Measurements from ENCODE around the gene BTBD2. TPM values are rescaled to one million over a fixed set of nuclear protein-coding genes. Genes with fewer than 3 reads are reported as not detected.

Gene BTBD2
- polyA plus RNA-seq, 1 donor from 2014 or later = 46.1 TPM

DNA sequence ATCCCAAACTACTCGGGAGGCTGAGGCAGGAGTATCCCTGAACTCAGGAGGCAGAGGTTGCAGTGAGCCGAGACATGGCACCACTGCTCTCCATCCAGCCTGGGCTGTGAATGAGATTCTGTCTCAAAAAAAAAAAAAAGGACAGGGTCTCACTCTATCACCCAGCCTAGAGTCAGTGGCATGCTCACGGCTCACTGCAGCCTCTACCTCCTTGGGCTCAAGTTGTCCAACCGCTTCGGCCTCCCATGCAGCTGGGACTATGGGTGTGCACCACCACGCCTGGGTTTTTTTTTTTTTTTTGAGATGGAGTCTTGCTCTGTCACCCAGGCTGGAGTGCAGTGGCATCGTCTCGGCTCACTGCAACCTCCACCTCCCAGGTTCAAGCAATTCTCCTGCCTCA is 20.9 kb upstream of the BTBD2 start:
- no peaks in the 10 kb centered on the region for H3K9me2 ChIP-seq (ENCODE audit: insufficient read depth, low read length)
- no peak overlapping the region for H3K4me3 ChIP-seq (ENCODE audit: low read length)
- H4K20me1 ChIP-seq (ENCODE audit: insufficient read depth) = no peaks in the 10 kb centered on the region
- TF ChIP-seq RAD21 (conservative IDR thresholded peaks at IDR 0.05) (no peak), TAF1 (IDR thresholded peaks at IDR 0.05; ENCODE audit: low read depth) (no peak), MXI1 (conservative IDR thresholded peaks at IDR 0.05; ENCODE audit: poor library complexity, severe bottlenecking) (no peak)
- TF ChIP-seq, protein P1, sequence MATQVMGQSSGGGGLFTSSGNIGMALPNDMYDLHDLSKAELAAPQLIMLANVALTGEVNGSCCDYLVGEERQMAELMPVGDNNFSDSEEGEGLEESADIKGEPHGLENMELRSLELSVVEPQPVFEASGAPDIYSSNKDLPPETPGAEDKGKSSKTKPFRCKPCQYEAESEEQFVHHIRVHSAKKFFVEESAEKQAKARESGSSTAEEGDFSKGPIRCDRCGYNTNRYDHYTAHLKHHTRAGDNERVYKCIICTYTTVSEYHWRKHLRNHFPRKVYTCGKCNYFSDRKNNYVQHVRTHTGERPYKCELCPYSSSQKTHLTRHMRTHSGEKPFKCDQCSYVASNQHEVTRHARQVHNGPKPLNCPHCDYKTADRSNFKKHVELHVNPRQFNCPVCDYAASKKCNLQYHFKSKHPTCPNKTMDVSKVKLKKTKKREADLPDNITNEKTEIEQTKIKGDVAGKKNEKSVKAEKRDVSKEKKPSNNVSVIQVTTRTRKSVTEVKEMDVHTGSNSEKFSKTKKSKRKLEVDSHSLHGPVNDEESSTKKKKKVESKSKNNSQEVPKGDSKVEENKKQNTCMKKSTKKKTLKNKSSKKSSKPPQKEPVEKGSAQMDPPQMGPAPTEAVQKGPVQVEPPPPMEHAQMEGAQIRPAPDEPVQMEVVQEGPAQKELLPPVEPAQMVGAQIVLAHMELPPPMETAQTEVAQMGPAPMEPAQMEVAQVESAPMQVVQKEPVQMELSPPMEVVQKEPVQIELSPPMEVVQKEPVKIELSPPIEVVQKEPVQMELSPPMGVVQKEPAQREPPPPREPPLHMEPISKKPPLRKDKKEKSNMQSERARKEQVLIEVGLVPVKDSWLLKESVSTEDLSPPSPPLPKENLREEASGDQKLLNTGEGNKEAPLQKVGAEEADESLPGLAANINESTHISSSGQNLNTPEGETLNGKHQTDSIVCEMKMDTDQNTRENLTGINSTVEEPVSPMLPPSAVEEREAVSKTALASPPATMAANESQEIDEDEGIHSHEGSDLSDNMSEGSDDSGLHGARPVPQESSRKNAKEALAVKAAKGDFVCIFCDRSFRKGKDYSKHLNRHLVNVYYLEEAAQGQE (IDR thresholded peaks at IDR 0.05; ENCODE audit: borderline replicate concordance) = no peak
- TF ChIP-seq, protein P2, sequence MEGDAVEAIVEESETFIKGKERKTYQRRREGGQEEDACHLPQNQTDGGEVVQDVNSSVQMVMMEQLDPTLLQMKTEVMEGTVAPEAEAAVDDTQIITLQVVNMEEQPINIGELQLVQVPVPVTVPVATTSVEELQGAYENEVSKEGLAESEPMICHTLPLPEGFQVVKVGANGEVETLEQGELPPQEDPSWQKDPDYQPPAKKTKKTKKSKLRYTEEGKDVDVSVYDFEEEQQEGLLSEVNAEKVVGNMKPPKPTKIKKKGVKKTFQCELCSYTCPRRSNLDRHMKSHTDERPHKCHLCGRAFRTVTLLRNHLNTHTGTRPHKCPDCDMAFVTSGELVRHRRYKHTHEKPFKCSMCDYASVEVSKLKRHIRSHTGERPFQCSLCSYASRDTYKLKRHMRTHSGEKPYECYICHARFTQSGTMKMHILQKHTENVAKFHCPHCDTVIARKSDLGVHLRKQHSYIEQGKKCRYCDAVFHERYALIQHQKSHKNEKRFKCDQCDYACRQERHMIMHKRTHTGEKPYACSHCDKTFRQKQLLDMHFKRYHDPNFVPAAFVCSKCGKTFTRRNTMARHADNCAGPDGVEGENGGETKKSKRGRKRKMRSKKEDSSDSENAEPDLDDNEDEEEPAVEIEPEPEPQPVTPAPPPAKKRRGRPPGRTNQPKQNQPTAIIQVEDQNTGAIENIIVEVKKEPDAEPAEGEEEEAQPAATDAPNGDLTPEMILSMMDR (IDR thresholded peaks at IDR 0.05; ENCODE audit: poor library complexity, severe bottlenecking) = no peak
- no peaks in the 10 kb centered on the region for H3K9me3 ChIP-seq (ENCODE audit: low read length)
- no peak overlapping the region for H3K9ac ChIP-seq (ENCODE audit: low read length)
- no peaks in the 10 kb centered on the region for H3K27me3 ChIP-seq (ENCODE audit: insufficient read depth, low read depth, low read length)
- H3K4me2 ChIP-seq (ENCODE audit: low read length) = no peak overlapping the region
- no peaks in the 10 kb centered on the region for H3K79me2 ChIP-seq (replicated peaks; ENCODE audit: insufficient read depth, low read length)
- no peak overlapping the region for H2AFZ ChIP-seq (ENCODE audit: low read depth, low read length)
- no peak overlapping the region for H3K27ac ChIP-seq (ENCODE audit: low read length)
- no peaks in the 10 kb centered on the region for H3K36me3 ChIP-seq (ENCODE audit: insufficient read depth, low read length)
- no peaks in the 10 kb centered on the region for H3F3A ChIP-seq (ENCODE audit: insufficient read depth, low read length, poor library complexity, severe bottlenecking)

DNA sequence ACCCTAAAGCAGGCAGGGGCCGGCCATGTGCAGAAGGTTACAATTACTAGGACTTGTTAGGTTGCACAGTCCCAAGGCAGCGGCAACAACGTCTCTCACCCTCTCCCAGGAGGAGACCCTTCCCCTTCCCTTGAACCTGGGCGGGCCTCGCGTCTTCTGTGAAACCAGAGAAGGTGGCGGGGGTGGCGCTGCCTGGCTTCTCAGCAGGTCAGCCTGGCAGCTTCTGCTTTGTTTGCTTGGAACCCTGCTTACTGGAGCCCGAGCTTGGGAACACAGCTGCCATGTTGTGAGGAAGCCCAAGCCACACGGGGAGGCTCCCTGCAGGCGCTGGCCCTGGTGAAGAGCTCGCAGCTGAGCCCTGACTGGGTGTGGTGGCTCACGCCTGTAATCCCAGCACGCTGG is 20.1 kb upstream of the BTBD2 start:
- no peak overlapping the region for H3K4me3 ChIP-seq (ENCODE audit: low read length)
- no peak overlapping the region for H3K4me2 ChIP-seq (ENCODE audit: low read length)
- no peak overlapping the region for H3K27ac ChIP-seq (ENCODE audit: low read length)
- H3K9me3 ChIP-seq (ENCODE audit: low read length) = no peaks in the 10 kb centered on the region
- H2AFZ ChIP-seq (ENCODE audit: low read depth, low read length) = no peak overlapping the region
- no peaks in the 10 kb centered on the region for H3K36me3 ChIP-seq (ENCODE audit: insufficient read depth, low read length)
- no peak for TF ChIP-seq TAF1 (IDR thresholded peaks at IDR 0.05; ENCODE audit: low read depth)
- no peak for TF ChIP-seq SMC3 (conservative IDR thresholded peaks at IDR 0.05; ENCODE audit: poor library complexity)
- no peak for TF ChIP-seq MXI1 (conservative IDR thresholded peaks at IDR 0.05; ENCODE audit: poor library complexity, severe bottlenecking)
- no peak for TF ChIP-seq POLR2AphosphoS5 (IDR thresholded peaks at IDR 0.05)
- no peak for TF ChIP-seq EP300 (conservative IDR thresholded peaks at IDR 0.05; ENCODE audit: poor library complexity, severe bottlenecking)
- TF ChIP-seq, protein P2 (IDR thresholded peaks at IDR 0.05; ENCODE audit: poor library complexity, severe bottlenecking) = no peak
- no peak for TF ChIP-seq EZH2 (IDR thresholded peaks at IDR 0.05; ENCODE audit: borderline replicate concordance, insufficient read depth, low read length, poor library complexity, severe bottlenecking)
- no peak for TF ChIP-seq RAD21 (conservative IDR thresholded peaks at IDR 0.05)
- TF ChIP-seq, protein P1 (IDR thresholded peaks at IDR 0.05; ENCODE audit: borderline replicate concordance) = no peak
- no peaks in the 10 kb centered on the region for H4K20me1 ChIP-seq (ENCODE audit: insufficient read depth)
- no peaks in the 10 kb centered on the region for H3K79me2 ChIP-seq (replicated peaks; ENCODE audit: insufficient read depth, low read length)
- H3K27me3 ChIP-seq (ENCODE audit: insufficient read depth, low read depth, low read length) = no peaks in the 10 kb centered on the region
- no peaks in the 10 kb centered on the region for H3K9me2 ChIP-seq (ENCODE audit: insufficient read depth, low read length)
- H3K9ac ChIP-seq (ENCODE audit: low read length) = no peak overlapping the region
- no peaks in the 10 kb centered on the region for H3F3A ChIP-seq (ENCODE audit: insufficient read depth, low read length, poor library complexity, severe bottlenecking)

All from neural cell (in vitro differentiated cells).